ENCODE measurements around the gene TTC29.
"Not testable (repeated sequence)": the region's sequence is repeated elsewhere in the genome, so short reads cannot be mapped to it uniquely, and the experiment has no call there.

TTC29 gene

GRCh38 chr4:146739182-146739581, 206.5 kb downstream of the TTC29 start:
- DNase-seq: no peak
- no peaks in the 10 kb centered on the region for H3K9me3 ChIP-seq (replicated peaks; ENCODE audit: insufficient read depth, low read length)
- no peak overlapping the region for H3K27ac ChIP-seq (ENCODE audit: low read length)
- no peaks in the 10 kb centered on the region for H3K9me2 ChIP-seq (replicated peaks; ENCODE audit: insufficient read depth, low read length)
- no peak overlapping the region for H3K4me2 ChIP-seq (ENCODE audit: low read depth, low read length)
- no peaks in the 10 kb centered on the region for H3K36me3 ChIP-seq (replicated peaks; ENCODE audit: insufficient read depth, low read length)
- H3K4me1 ChIP-seq (ENCODE audit: low read length): no peaks in the 10 kb centered on the region
- no peak overlapping the region for H2AFZ ChIP-seq (ENCODE audit: low read length)
- H4K20me1 ChIP-seq (ENCODE audit: insufficient read depth, low read length): no peaks in the 10 kb centered on the region
- no peak for TF ChIP-seq EZH2phosphoT487 (IDR thresholded peaks at IDR 0.05; ENCODE audit: low read length)
- no peak for TF ChIP-seq EZH2 (optimal IDR thresholded peaks at IDR 0.05; ENCODE audit: low read depth, low read length)
- TF ChIP-seq CTCF (IDR thresholded peaks at IDR 0.05; ENCODE audit: low read length): no peak
- H3K9ac ChIP-seq (ENCODE audit: low read length): no peak overlapping the region
- H3K4me3 ChIP-seq (ENCODE audit: low read length): no peak overlapping the region
- no peaks in the 10 kb centered on the region for H3K79me2 ChIP-seq (ENCODE audit: low read length)
- H3K27me3 ChIP-seq (replicated peaks; ENCODE audit: insufficient read depth, low read length): no peaks in the 10 kb centered on the region
- H3F3A ChIP-seq (ENCODE audit: insufficient read depth, low read length): no peaks in the 10 kb centered on the region

- not testable (repeated sequence) for H2AFZ ChIP-seq (ENCODE audit: low read length); H3K4me2 ChIP-seq (ENCODE audit: low read depth, low read length); H3K4me1 ChIP-seq (ENCODE audit: low read length); H3F3A ChIP-seq (ENCODE audit: insufficient read depth, low read length); H3K9me3 ChIP-seq (replicated peaks; ENCODE audit: insufficient read depth, low read length); H4K20me1 ChIP-seq (ENCODE audit: insufficient read depth, low read length); H3K79me2 ChIP-seq (ENCODE audit: low read length); H3K9ac ChIP-seq (ENCODE audit: low read length); H3K4me3 ChIP-seq (ENCODE audit: low read length); H3K9me2 ChIP-seq (replicated peaks; ENCODE audit: insufficient read depth, low read length); H3K36me3 ChIP-seq (replicated peaks; ENCODE audit: insufficient read depth, low read length); H3K27ac ChIP-seq (ENCODE audit: low read length); H3K27me3 ChIP-seq (replicated peaks; ENCODE audit: insufficient read depth, low read length); DNase-seq
These were observed 222.1 kb downstream of the TTC29 start for GRCh38 chr4:146723519-146723918.

- TF ChIP-seq EZH2phosphoT487 (IDR thresholded peaks at IDR 0.05; ENCODE audit: low read length): no peak
- TF ChIP-seq EZH2 (optimal IDR thresholded peaks at IDR 0.05; ENCODE audit: low read depth, low read length): no peak
- TF ChIP-seq CTCF (IDR thresholded peaks at IDR 0.05; ENCODE audit: low read length): no peak
- H3K79me2 ChIP-seq (ENCODE audit: low read length): no peaks in the 10 kb centered on the region
- H3K4me1 ChIP-seq (ENCODE audit: low read length): no peaks in the 10 kb centered on the region
- H3K9me2 ChIP-seq (replicated peaks; ENCODE audit: insufficient read depth, low read length): no peaks in the 10 kb centered on the region
- no peak for DNase-seq
- H2AFZ ChIP-seq (ENCODE audit: low read length): no peak overlapping the region
- no peaks in the 10 kb centered on the region for H3K36me3 ChIP-seq (replicated peaks; ENCODE audit: insufficient read depth, low read length)
- no peaks in the 10 kb centered on the region for H3K27me3 ChIP-seq (replicated peaks; ENCODE audit: insufficient read depth, low read length)
- no peak overlapping the region for H3K4me2 ChIP-seq (ENCODE audit: low read depth, low read length)
- no peak overlapping the region for H3K27ac ChIP-seq (ENCODE audit: low read length)
- H3K9ac ChIP-seq (ENCODE audit: low read length): no peak overlapping the region
- H3F3A ChIP-seq (ENCODE audit: insufficient read depth, low read length): no peaks in the 10 kb centered on the region
- no peaks in the 10 kb centered on the region for H3K9me3 ChIP-seq (replicated peaks; ENCODE audit: insufficient read depth, low read length)
- H4K20me1 ChIP-seq (ENCODE audit: insufficient read depth, low read length): no peaks in the 10 kb centered on the region
- no peak overlapping the region for H3K4me3 ChIP-seq (ENCODE audit: low read length)
These were observed 235.7 kb downstream of the TTC29 start for GRCh38 chr4:146709956-146710355.

GRCh38 chr4:146699910-146700309, 245.8 kb downstream of the TTC29 start:
- no peak for DNase-seq
- H3K9me2 ChIP-seq (replicated peaks; ENCODE audit: insufficient read depth, low read length): no peaks in the 10 kb centered on the region
- no peak overlapping the region for H3K4me3 ChIP-seq (ENCODE audit: low read length)
- no peaks in the 10 kb centered on the region for H3F3A ChIP-seq (ENCODE audit: insufficient read depth, low read length)
- H4K20me1 ChIP-seq (ENCODE audit: insufficient read depth, low read length): no peaks in the 10 kb centered on the region
- no peak overlapping the region for H3K4me2 ChIP-seq (ENCODE audit: low read depth, low read length)
- H3K4me1 ChIP-seq (ENCODE audit: low read length): no peaks in the 10 kb centered on the region
- no peak overlapping the region for H3K9ac ChIP-seq (ENCODE audit: low read length)
- TF ChIP-seq EZH2 (optimal IDR thresholded peaks at IDR 0.05; ENCODE audit: low read depth, low read length) (no peak), CTCF (IDR thresholded peaks at IDR 0.05; ENCODE audit: low read length) (no peak), EZH2phosphoT487 (IDR thresholded peaks at IDR 0.05; ENCODE audit: low read length) (no peak)
- H3K27ac ChIP-seq (ENCODE audit: low read length): no peak overlapping the region
- no peaks in the 10 kb centered on the region for H3K9me3 ChIP-seq (replicated peaks; ENCODE audit: insufficient read depth, low read length)
- no peaks in the 10 kb centered on the region for H3K27me3 ChIP-seq (replicated peaks; ENCODE audit: insufficient read depth, low read length)
- no peaks in the 10 kb centered on the region for H3K36me3 ChIP-seq (replicated peaks; ENCODE audit: insufficient read depth, low read length)
- no peak overlapping the region for H2AFZ ChIP-seq (ENCODE audit: low read length)
- H3K79me2 ChIP-seq (ENCODE audit: low read length): no peaks in the 10 kb centered on the region

All from MM.1S (cell line).